Mammary epithelial cell (primary cell): ENCODE data around the gene LILRA6.

Experiments used
- EZH2 ChIP-seq: IDR thresholded peaks from 2 replicates; pipeline ENCODE4 v1.6.1; 2012; ENCODE audit warnings: low read length, inconsistent platforms, borderline replicate concordance
- TF ChIP-seq, protein P1 (sequence below), 2 donors: IDR thresholded peaks in 1 of 2; conservative IDR thresholded peaks in 1 of 2; 2 replicates each; pipeline ENCODE4 v1.5.1; 2011 to 2012; ENCODE audit warnings: inconsistent platforms in 2 of 2, low read length in 2 of 2, mild to moderate bottlenecking in 2 of 2, control low read depth in 1 of 2, low read depth in 1 of 2; ENCODE audit not compliant: insufficient read depth in 1 of 2; ENCODE audit errors: extremely low read depth in 1 of 2

DNA sequence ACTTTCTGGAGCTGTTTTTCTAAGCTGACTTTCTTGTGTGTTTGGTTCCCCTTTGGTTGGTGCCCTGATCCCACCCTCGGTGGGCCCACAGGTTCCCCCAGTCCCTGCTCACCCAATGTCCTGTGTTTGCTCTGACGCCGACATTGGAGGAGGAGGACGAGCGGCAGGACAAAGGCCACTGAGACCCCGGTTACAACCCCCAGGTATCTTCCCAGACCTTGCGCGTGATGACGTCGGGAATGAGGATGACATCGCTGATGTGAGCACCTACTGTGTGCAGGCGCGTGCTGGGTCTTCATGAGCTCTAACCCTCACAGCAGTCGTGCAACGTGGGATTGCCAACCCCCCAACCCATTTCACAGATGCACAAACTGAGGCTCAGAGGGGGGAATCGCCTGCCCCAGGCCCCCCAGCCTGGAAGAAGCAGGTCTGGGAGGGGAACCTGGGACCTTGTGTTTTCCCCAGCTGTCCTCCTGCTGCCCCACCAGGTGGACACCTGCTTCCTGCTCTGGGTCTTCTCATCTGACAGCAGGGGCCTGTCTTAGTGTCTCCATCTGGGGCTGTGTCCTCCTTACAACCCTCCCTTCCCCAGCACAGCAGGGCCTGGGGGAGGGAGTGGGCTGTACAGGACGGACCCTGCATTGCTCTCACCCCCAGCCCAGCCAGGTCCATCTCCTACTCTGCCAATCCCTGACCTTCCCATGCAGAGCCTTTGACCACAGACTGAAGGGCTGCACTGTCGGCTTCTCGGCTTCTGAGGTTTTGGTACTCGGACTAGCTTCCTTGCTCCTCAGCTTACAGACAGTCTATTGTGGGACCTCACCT, 4.7 kb upstream of the LILRA6 start:
- TF ChIP-seq, protein P1, sequence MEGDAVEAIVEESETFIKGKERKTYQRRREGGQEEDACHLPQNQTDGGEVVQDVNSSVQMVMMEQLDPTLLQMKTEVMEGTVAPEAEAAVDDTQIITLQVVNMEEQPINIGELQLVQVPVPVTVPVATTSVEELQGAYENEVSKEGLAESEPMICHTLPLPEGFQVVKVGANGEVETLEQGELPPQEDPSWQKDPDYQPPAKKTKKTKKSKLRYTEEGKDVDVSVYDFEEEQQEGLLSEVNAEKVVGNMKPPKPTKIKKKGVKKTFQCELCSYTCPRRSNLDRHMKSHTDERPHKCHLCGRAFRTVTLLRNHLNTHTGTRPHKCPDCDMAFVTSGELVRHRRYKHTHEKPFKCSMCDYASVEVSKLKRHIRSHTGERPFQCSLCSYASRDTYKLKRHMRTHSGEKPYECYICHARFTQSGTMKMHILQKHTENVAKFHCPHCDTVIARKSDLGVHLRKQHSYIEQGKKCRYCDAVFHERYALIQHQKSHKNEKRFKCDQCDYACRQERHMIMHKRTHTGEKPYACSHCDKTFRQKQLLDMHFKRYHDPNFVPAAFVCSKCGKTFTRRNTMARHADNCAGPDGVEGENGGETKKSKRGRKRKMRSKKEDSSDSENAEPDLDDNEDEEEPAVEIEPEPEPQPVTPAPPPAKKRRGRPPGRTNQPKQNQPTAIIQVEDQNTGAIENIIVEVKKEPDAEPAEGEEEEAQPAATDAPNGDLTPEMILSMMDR (conservative IDR thresholded peaks at IDR 0.05 in 1 of 2, IDR thresholded peaks at IDR 0.05 in 1 of 2; ENCODE audit: extremely low read depth in 1 of 2, insufficient read depth in 1 of 2, low read depth in 1 of 2, low read length in 2 of 2) = no peak
- TF ChIP-seq EZH2 = no peak
